SKM-1 treated with dmso at 0.1 percent for 144 hours (cell line): Measurements from ENCODE around the gene LGALS12.
"Not testable (repeated sequence)": the region's sequence is repeated elsewhere in the genome, so short reads cannot be mapped to it uniquely, and the experiment has no call there.

ENCODE experiments used
- DNase-seq: peaks from one replicate; lab custom pipeline; 2025; ENCODE audit not compliant: unreplicated experiment; lab: John Stamatoyannopoulos, UW

LGALS12 gene

DNA sequence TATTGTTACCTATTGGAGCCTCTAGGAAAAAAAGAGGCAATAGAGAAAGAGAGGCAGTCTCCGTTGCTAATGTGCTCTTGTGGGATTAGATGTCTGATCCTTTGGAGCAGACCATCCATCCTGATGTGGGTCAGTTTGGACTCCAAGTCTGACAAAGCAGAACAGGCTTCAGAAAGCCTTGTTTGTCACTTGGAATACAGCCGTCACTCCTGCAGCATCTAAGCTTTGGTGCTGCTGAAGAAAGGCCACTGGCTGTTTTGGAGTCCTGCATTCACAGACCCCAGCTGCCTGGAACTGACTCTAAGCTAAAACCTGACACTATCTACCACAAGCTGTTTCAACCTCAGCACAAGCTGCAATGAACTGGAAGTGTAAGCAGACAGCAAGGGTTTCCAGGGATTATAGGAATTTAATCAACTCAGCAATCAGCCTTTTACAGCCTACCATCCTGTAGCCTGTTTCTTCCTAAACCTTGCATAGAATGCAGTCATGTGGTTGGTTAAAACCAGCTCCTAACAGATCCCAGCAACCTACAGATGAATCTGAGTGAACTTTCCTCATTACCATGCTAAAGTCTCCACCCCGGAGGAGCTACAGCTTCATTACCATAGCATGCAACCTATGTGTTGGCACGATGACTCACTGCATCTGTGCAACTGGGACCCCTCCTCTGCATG lies 27.1 kb downstream of the LGALS12 start:
- DNase-seq, result no peak

- DNase-seq, result no peak
Observed at GRCh38 chr11:63534076-63534475, 28.2 kb downstream of the LGALS12 start.

DNA sequence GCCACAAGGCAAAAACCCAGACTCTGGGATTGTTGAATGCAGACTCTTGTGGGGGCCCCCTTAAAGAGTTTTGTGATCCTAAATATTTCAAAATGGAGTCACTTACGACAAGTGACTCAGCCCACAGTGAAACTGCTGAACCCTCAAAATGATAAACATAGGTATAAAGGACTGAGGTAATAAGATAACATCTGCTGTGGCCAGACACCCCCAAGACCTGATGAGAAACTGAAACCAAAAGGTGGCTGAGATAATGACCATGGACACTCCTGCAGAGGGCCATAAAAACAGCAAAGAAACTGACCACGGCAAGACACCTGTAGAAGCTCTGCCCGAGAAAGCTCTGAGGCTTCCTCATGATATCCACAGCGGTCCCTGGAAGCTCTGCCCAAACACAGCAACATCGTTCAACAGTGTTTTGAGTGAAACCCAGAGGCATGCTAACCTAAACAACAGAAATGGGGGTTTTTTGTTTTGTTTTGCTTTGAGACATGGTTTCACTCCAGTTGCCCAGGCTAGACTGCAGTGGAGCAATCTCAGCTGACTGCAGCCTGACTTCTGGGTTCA lies 29.1 kb downstream of the LGALS12 start:
- DNase-seq, result no peak

GRCh38 chr11:63535734-63536133 lies 29.9 kb downstream of the LGALS12 start:
- DNase-seq, result no peak

GRCh38 chr11:63536669-63537292 lies 30.9 kb downstream of the LGALS12 start, which contains the start of gene PLAAT4:
TSS of gene PLAAT4 (plus strand) at chr11:63536808. CDS start at chr11:63536869, 61 bp downstream.
- no peak for DNase-seq

- no peak for DNase-seq
Observed at GRCh38 chr11:63537293-63538101, 31.6 kb downstream of the LGALS12 start.

- DNase-seq, result not testable (repeated sequence)
Observed at GRCh38 chr11:63542506-63542905, 36.6 kb downstream of the LGALS12 start.

GRCh38 chr11:63543711-63544110 lies 37.8 kb downstream of the LGALS12 start:
- no peak for DNase-seq

DNA sequence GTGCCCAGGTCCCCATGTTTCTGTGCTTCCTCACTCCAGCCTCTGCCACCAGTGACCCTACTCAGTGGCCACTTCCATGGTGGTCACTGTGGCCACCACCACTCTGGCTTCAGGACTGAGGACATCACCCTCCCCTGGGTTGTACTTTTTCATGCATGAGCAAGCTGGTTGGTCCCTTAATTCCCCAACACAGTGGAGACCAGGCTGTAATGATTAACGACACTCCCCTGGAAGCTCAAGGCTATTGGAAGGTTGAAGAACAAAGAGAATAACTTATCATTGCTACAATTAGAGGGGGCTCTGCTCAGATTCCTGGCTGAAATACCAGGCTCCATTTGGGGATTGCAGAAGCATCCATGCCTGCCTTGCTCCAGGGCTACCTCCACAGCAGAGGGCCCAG lies 41.2 kb downstream of the LGALS12 start:
- DNase-seq, result no peak

DNA sequence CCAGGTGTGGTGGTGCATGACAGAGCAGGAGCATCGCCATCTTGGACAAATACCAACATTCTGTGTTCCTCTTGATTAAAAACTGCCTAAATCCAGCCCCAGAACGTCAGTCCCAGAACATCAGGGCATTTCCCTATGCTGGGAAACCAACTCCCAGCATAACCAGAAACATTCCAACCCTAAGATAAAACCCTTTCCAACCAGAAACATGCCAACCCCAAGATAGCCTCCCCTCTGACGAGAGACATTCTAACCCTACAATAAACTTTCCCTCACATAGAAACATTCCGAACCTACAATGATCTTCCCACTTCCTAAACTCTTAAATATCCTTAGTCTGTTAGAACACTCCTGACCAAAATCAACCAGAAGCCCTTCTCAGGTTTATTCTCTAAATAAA lies 42.3 kb downstream of the LGALS12 start:
- DNase-seq, result no peak

GRCh38 chr11:63549411-63549810 lies 43.5 kb downstream of the LGALS12 start:
- no peak for DNase-seq

DNA sequence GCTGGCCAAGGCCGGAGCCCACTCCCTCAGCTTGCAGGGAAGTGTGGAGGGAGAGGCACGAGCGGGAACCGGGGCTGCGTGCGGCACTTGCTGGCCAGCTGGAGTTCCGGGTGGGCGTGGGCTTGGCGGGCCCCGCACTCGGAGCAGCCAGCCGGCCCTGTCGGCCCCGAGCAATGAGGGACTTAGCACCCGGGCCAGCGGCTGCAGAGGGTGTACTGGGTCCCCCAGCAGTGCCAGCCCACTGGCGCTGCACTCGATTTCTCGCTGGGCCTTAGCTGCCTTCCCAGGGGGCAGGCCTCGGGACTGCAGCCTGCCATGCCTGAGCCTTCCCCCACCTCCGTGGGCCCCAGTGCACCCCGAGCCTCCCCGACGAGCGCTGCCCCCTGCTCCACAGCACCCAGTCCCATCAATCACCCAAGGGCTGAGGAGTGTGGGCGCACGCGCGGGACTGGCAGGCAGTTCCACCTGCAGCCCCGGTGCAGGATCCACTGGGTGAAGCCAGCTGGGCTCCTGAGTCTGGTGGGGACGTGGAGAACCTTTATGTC lies 44.3 kb downstream of the LGALS12 start:
- DNase-seq, result not testable (repeated sequence)

DNA sequence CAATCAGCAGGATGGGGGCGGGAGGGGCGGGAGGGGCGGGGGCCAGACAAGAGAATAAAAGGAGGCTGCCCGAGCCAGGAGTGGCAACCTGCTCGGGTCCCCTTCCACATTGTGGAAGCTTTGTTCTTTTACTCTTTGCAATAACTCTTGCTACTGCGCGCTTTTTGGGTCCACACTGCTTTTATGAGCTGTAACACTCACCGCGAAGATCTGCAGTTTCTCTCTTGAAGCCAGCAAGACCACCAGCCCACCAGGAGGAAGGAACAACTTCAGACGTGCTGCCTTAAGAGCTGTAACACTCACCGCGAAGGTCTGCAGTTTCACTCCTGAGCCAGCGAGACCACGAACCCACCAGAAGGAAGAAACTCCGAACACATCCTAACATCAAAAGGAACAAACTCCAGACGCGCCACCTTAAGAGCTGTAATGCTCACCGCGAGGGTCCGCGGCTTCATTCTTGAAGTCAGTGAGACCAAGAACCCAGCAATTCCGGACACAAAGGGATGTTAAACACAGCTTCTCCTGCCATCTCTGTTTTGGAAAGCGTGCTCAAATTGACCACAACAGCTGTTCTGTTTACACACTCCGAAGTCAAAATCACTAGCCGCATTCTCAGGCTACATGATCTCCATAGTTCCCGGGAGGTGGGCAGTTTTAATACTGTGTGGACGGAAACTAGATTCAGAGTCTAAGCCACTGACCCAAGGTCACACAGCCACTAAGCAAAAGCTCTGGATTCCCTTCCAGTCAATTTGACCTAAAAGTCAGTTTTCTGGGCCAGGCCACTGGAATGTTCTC lies 45.4 kb downstream of the LGALS12 start:
- DNase-seq, result no peak

DNA sequence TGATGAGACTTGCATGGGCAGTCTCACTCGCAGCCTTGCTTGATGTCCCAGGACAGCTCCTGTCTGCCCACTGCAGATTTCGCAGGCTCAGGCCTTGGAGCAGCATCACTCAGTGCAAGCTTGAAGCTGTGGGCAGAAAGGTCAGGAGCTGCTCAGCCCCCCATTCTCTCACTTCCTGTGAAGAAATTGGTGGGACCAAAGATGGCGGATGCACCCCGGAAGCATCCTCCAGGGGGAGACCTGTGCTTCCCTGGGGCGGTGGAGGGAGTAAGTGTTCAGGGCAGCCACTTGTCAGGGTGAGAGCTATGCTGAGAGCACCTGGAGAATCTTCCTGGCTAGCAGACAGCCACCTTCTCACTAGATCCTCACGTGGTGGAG lies 46.0 kb downstream of the LGALS12 start:
- no peak for DNase-seq

GRCh38 chr11:63552921-63553320 lies 47.0 kb downstream of the LGALS12 start:
- DNase-seq, result no peak

GRCh38 chr11:63553759-63554158 lies 47.9 kb downstream of the LGALS12 start:
- no peak for DNase-seq

GRCh38 chr11:63554877-63555223 lies 49.0 kb downstream of the LGALS12 start:
- DNase-seq, result no peak

GRCh38 chr11:63556404-63557013 lies 50.6 kb downstream of the LGALS12 start:
- DNase-seq, result no peak

- DNase-seq, result no peak
Observed at GRCh38 chr11:63557570-63557969, 51.7 kb downstream of the LGALS12 start.

- no peak for DNase-seq
Observed at GRCh38 chr11:63558459-63559157, 52.7 kb downstream of the LGALS12 start.
